HG02885 (cell line): ENCODE measurements around the gene PRKAG1.

Experiments used
- ATAC-seq: cut with Tn5 transposase; IDR thresholded peaks from one replicate; pipeline ENCODE4 v1.9.1; 2021; ENCODE audit warnings: mild to moderate bottlenecking; ENCODE audit not compliant: unreplicated experiment, poor library complexity

The PRKAG1 gene

GRCh38 chr12:49015196-49015595 lies 3.4 kb downstream of the PRKAG1 start:
- ATAC-seq: no peak

- ATAC-seq: no peak
These were observed 4.0 kb downstream of the PRKAG1 start for GRCh38 chr12:49014547-49014946.

GRCh38 chr12:49013428-49013827 lies 5.1 kb downstream of the PRKAG1 start:
- ATAC-seq: no peak

GRCh38 chr12:49012739-49013138 lies 5.8 kb downstream of the PRKAG1 start:
- no peak for ATAC-seq

GRCh38 chr12:49010092-49010668 lies 8.4 kb downstream of the PRKAG1 start:
- ATAC-seq: no peak

- no peak for ATAC-seq
These were observed 9.6 kb downstream of the PRKAG1 start for GRCh38 chr12:49008943-49009342.

- ATAC-seq: no peak
These were observed 18.2 kb downstream of the PRKAG1 start for GRCh38 chr12:49000346-49000745.

GRCh38 chr12:48999371-49000131 lies 19.0 kb downstream of the PRKAG1 start, which contains the start of gene DDN:
Gene DDN (minus strand): TSS chr12:48999375. CDS start chr12:48999287, 88 bp downstream.
- ATAC-seq: peak; percentile 37

GRCh38 chr12:48998497-48999353 lies 19.9 kb downstream of the PRKAG1 start:
- ATAC-seq: peak; percentile 13

- peak; percentile 41 for ATAC-seq
These were observed 20.7 kb downstream of the PRKAG1 start for GRCh38 chr12:48997719-48998496.

GRCh38 chr12:48996794-48997718 lies 21.5 kb downstream of the PRKAG1 start:
- peak; percentile 37 for ATAC-seq

- peak; percentile 33 for ATAC-seq
These were observed 23.3 kb downstream of the PRKAG1 start for GRCh38 chr12:48995086-48995879.

- ATAC-seq: no peak
These were observed 24.1 kb downstream of the PRKAG1 start for GRCh38 chr12:48994224-48995085.

GRCh38 chr12:48993787-48994186 lies 24.8 kb downstream of the PRKAG1 start:
- ATAC-seq: no peak

- ATAC-seq: no peak
These were observed 27.1 kb downstream of the PRKAG1 start for GRCh38 chr12:48991247-48992050.

GRCh38 chr12:48990552-48990951 lies 28.0 kb downstream of the PRKAG1 start:
- no peak for ATAC-seq
